Measurements from ENCODE around the gene ABCA1. TPM values are rescaled to one million over a fixed set of nuclear protein-coding genes. Genes with fewer than 3 reads are reported as not detected.

Gene ABCA1
- total RNA-seq, 1 donor from 2014 or later = 49.5 TPM

DNA sequence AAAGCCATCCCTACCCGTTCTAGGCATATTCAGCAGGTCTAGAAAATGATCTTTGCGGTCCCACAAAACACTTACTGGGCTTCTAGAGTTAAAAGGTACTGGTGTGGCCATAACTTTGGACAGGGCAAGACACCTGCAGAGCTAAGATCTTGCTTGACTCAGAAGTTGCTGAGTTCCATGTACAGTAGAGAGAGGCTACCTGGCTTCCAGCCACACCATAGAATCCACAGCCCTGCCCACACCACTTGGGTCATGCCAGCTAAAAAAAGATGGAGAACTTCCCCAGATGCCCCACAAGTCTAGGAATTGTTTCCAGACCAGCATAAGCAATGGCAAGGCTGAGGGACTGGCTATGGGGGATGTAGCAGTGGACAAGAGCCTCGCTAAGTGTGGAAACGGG is 52.1 kb downstream of the ABCA1 start:
- H3K27ac Mint-ChIP-seq (ENCODE audit: unreplicated experiment) = no peak overlapping the region

DNA sequence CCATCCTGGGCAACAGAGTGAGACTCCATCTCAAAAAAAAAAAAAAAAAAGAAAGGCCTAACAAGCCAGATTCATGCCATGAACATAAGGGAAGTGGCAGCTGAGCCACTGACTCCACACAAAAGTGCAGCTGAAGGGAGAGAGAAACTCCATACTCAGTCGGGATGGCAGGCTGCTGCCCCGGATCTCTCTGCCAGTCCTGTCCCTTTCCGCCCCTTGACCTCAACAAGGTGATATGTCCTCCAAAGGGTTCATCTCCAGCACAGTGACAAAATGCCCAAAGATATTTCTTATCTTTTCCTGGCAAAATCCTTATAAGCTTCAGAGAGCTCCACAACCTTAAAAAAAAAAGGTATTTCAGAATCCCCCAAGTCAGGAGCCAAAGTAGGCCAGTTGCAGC is 52.6 kb downstream of the ABCA1 start:
- no peak overlapping the region for H3K4me3 Mint-ChIP-seq (ENCODE audit: unreplicated experiment)
- peaks cover 44% of the 10 kb centered on the region for H3K36me3 Mint-ChIP-seq (ENCODE audit: unreplicated experiment)
- no peak for DNase-seq (ENCODE audit: extremely low spot score, unreplicated experiment)
- TF ChIP-seq CTCF (IDR thresholded peaks at IDR 0.05) = no peak
- peaks cover 49% of the 10 kb centered on the region for H3K4me1 Mint-ChIP-seq (ENCODE audit: unreplicated experiment)
- no peaks in the 10 kb centered on the region for H3K9me3 Mint-ChIP-seq (ENCODE audit: unreplicated experiment)
- H3K27me3 Mint-ChIP-seq (ENCODE audit: unreplicated experiment) = no peaks in the 10 kb centered on the region
- H3K27ac Mint-ChIP-seq (ENCODE audit: unreplicated experiment) = no peak overlapping the region

More for the DNA sequence above, 52.1 kb downstream of the ABCA1 start:
- Mint-ChIP-seq H3K4me1 (ENCODE audit: unreplicated experiment) (peaks cover 43% of the 10 kb centered on the region), H3K4me3 (ENCODE audit: unreplicated experiment) (no peak overlapping the region), H3K9me3 (ENCODE audit: unreplicated experiment) (no peaks in the 10 kb centered on the region), H3K27me3 (ENCODE audit: unreplicated experiment) (no peaks in the 10 kb centered on the region), H3K36me3 (ENCODE audit: unreplicated experiment) (peaks cover 45% of the 10 kb centered on the region)
- TF ChIP-seq CTCF (IDR thresholded peaks at IDR 0.05) = no peak
- DNase-seq (ENCODE audit: extremely low spot score, unreplicated experiment) = no peak

DNA sequence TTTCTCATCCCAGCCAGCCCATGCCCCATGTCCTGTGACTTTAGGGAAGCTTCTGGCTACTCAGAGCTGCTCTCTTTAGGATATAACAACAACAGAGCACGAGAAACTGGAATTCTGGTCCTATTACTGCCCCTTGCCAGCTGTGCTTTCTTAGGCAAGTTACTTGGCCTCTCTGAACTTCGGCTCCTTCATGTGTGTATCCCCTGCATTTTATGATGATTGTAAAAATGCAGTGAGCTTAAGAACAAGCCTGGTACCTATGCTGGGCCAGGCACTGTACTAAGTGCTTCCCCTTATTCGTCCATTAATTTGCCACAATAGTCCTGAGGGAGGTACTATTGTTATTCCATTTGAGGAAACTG is 54.5 kb downstream of the ABCA1 start:
- Mint-ChIP-seq H3K9me3 (ENCODE audit: unreplicated experiment) (no peaks in the 10 kb centered on the region), H3K4me1 (ENCODE audit: unreplicated experiment) (peaks cover 53% of the 10 kb centered on the region), H3K36me3 (ENCODE audit: unreplicated experiment) (peaks cover 33% of the 10 kb centered on the region), H3K4me3 (ENCODE audit: unreplicated experiment) (no peak overlapping the region), H3K27me3 (ENCODE audit: unreplicated experiment) (no peaks in the 10 kb centered on the region), H3K27ac (ENCODE audit: unreplicated experiment) (peak overlapping the region; percentile 91)
- DNase-seq (ENCODE audit: extremely low spot score, unreplicated experiment) = no peak
- no peak for TF ChIP-seq CTCF (IDR thresholded peaks at IDR 0.05)

DNA sequence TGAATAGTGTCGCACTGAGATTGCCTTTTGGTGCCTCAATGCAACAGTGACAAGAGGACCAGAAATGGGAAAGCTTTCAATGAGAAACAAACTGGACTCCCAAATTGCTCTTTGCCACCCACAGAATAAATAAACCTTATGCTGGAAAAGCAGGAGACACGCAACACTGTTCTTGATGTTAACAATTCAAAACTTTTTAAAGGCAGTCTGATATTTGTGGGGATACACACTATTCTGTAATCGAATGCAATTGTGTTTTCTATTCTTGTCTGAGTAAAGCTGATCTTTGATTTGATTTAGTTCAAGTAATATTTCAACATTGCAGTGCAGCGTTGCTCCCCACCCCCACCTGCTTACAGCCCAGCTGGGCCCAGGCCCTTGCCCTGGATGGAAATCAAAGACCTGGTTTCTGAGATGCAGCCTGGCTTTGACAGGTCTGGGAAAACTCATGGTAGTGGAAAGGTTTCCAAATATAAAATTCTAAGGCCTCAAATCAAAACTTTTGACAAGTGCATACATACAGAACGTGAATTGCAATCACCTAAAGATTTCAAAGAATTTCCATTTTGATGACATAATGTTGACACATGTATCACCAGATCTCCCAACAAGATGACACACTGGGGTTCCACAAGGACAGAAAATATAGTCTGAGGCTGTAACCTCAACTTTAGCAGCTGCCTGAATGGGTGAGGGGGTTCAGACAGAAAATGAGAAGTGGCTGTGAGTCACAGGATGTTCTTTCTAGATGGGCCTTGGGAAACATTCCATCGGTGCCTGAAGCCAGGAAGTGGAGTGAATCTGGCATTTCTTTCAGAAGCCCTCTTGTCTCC is 55.1 kb downstream of the ABCA1 start:
- H3K27ac Mint-ChIP-seq (ENCODE audit: unreplicated experiment) = peak overlapping the region; percentile 91
- no peak for DNase-seq (ENCODE audit: extremely low spot score, unreplicated experiment)

More for the DNA sequence above, 55.1 kb downstream of the ABCA1 start:
- Mint-ChIP-seq H3K27me3 (ENCODE audit: unreplicated experiment) (no peaks in the 10 kb centered on the region), H3K36me3 (ENCODE audit: unreplicated experiment) (peaks cover 31% of the 10 kb centered on the region), H3K4me1 (ENCODE audit: unreplicated experiment) (peaks cover 59% of the 10 kb centered on the region), H3K9me3 (ENCODE audit: unreplicated experiment) (no peaks in the 10 kb centered on the region), H3K4me3 (ENCODE audit: unreplicated experiment) (no peak overlapping the region)
- no peak for TF ChIP-seq CTCF (IDR thresholded peaks at IDR 0.05)

All from osteocyte (in vitro differentiated cells).